Brain microvascular endothelial cell (primary cell): ENCODE results near the gene NR2F2.

Experiments used
- DNase-seq: peaks from one replicate; pipeline ENCODE4 v3.0.0-alpha.2; 2020
- H3K27ac ChIP-seq: fragments of 250-450 bp; sonication (Bioruptor Pico); 2 replicates; pipeline ENCODE4 v1.5.1; 2020; ENCODE audit warnings: mild to moderate bottlenecking, moderate library complexity
- H3K27me3 ChIP-seq: fragments of 250-450 bp; sonication (Bioruptor Pico); replicated peaks from 2 replicates; pipeline ENCODE4 v1.5.1; 2020; ENCODE audit warnings: mild to moderate bottlenecking
- H3K36me3 ChIP-seq: fragments of 250-450 bp; sonication (Bioruptor Pico); replicated peaks from 2 replicates; pipeline ENCODE4 v1.5.1; 2020; ENCODE audit warnings: mild to moderate bottlenecking
- H3K4me3 ChIP-seq: 2 replicates; pipeline ENCODE4 v1.5.1; 2011; ENCODE audit warnings: low read depth, mild to moderate bottlenecking, control low read depth, low read length, moderate library complexity
- in situ Hi-C: cut with HindIII; loops from 2 replicates; pipeline ENCODE4 v1.10.0; 2017; ENCODE audit warnings: low sequenced_read_pairs, low pct_ligation_motif_present
- TF ChIP-seq, protein P1 (sequence below): IDR thresholded peaks from 2 replicates; pipeline ENCODE4 v1.5.1; 2011; ENCODE audit warnings: low read depth, mild to moderate bottlenecking, moderate library complexity, low read length, control low read depth, inconsistent platforms; ENCODE audit errors: missing control alignments

The NR2F2 gene

DNA sequence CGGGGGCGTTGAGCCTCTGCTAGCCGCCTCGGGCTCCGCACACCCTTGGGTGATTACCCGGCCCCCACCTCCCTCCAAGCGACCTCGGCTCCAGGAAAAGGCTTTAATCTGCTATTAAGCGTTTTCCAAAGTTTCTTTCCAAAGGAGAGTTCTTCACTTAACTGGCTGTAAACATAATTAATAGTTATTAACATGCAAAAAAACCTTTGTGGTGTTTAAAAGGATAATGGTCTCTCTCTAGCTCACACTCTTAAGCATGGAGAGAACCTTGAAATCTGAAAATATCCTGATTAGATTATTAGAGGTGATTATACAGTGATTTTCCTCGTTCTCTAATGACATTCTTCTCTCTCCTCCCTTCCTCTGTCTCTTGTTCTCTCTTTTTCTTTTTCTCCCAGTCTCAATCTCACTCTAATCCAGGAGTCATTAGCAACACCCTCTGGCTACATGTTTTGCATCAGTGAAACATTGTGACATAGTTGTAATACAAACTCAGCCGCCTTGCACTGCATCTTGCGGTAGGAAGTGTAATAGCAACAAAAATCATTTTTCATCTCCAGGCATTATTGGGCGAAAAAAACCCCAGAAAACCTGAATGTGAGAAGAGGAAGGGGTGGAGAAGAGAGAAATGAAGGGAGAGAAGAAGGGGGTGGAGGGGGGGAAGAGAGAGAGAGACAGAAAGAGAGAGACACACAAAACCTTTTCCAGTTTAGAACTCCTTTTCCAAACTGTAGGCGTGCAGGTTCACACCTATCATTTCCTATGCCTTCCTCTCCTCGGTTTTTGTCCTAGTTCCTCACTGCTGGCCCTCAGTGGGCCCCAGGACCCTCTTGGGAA lies 24.4 kb downstream of the NR2F2 start:
- H3K4me3 ChIP-seq: peak overlapping the region; percentile 68
- peaks cover 5% of the 10 kb centered on the region for H3K36me3 ChIP-seq
- no peaks in the 10 kb centered on the region for H3K27me3 ChIP-seq
- TF ChIP-seq, protein P1, sequence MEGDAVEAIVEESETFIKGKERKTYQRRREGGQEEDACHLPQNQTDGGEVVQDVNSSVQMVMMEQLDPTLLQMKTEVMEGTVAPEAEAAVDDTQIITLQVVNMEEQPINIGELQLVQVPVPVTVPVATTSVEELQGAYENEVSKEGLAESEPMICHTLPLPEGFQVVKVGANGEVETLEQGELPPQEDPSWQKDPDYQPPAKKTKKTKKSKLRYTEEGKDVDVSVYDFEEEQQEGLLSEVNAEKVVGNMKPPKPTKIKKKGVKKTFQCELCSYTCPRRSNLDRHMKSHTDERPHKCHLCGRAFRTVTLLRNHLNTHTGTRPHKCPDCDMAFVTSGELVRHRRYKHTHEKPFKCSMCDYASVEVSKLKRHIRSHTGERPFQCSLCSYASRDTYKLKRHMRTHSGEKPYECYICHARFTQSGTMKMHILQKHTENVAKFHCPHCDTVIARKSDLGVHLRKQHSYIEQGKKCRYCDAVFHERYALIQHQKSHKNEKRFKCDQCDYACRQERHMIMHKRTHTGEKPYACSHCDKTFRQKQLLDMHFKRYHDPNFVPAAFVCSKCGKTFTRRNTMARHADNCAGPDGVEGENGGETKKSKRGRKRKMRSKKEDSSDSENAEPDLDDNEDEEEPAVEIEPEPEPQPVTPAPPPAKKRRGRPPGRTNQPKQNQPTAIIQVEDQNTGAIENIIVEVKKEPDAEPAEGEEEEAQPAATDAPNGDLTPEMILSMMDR: peak; percentile 56
- peak; percentile 79 for DNase-seq
- peak overlapping the region; percentile 77 for H3K27ac ChIP-seq
- in situ Hi-C loops: no loop called here

DNA sequence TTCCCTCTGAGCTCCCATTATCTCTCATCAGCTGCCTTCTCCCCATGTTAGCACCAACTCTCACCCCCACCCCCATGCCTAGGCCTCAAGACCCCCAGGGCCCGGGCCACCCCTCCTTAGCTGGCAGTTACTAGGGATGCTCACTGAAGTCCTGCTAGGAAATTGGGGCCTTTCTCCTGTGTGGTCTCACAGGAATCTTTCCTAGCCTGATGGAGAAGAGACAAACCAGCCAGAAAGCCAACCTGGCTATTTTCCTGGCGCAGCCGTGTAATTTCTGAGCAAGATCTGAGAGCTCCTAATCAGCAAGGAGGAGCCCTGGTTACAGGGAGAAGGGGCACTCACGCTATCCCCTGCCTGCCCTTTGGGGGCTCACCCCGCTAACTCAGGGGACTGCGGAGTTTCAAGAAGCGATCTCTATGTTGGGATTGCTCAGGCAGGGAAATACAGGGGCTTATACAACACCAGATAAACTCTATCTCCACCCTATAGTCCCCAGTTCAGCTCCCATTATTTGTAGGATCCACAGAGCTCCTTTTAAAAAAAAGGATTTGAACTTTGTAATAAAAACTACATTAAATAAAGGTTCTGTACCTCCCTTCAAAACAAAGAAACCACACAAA lies 25.2 kb downstream of the NR2F2 start:
- no peaks in the 10 kb centered on the region for H3K27me3 ChIP-seq
- peak overlapping the region; percentile 5 for H3K4me3 ChIP-seq
- no peak for DNase-seq
- H3K36me3 ChIP-seq: peaks cover 5% of the 10 kb centered on the region
- TF ChIP-seq, protein P1: no peak
- no peak overlapping the region for H3K27ac ChIP-seq
- in situ Hi-C loops: no loop called here

DNA sequence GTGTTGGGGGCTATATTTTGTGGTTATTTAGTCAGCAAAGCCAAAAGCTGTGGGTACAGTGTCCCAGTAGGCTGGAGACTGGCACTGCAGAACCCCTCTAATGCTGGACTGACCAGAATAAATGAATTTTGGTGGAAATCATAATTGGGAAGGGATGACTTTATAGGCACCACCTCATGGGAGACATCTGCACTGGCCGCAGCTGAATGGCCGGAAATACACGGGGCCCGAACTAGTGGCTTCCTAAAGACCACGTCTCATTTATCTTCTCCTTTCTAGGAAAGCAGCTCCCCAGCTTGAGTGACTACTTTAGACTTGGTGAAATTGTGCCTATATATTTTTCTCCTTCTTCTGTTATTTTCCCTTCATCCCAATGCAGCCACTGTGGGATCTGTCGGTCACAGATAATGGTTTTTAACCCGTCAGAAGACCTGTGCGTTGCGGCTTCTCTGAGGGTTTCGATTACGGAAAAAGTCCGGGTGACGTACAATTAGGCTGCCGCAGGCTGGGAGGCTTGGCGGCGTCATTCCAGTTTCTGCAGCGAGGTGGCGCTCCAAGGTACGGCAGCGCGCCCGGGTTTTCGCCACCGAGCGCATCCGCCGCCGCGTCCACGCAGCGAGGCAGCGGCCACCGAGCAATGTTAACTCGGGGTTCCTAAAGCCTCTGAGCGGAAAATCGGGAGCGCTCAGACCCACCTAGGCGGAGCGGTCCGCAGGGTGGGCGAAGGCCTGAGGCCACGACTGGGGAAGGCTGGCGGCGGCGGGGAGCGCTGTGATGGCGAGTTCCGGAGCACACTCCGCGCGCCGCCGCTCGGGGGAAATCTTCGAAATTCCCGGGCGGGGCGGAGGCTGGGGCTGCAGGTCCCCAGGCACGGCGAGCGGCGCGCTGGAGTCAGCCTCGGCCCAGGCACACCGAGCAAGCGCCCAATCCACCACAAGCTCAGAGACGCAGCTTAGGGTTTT lies 26.3 kb downstream of the NR2F2 start:
- peak overlapping the region; percentile 62 for H3K27ac ChIP-seq
- DNase-seq: peak; percentile 85
- H3K36me3 ChIP-seq: peaks cover 5% of the 10 kb centered on the region
- in situ Hi-C loops: no loop called here
- peak overlapping the region; percentile 69 for H3K4me3 ChIP-seq
- no peaks in the 10 kb centered on the region for H3K27me3 ChIP-seq
- TF ChIP-seq, protein P1: peak; percentile 87

DNA sequence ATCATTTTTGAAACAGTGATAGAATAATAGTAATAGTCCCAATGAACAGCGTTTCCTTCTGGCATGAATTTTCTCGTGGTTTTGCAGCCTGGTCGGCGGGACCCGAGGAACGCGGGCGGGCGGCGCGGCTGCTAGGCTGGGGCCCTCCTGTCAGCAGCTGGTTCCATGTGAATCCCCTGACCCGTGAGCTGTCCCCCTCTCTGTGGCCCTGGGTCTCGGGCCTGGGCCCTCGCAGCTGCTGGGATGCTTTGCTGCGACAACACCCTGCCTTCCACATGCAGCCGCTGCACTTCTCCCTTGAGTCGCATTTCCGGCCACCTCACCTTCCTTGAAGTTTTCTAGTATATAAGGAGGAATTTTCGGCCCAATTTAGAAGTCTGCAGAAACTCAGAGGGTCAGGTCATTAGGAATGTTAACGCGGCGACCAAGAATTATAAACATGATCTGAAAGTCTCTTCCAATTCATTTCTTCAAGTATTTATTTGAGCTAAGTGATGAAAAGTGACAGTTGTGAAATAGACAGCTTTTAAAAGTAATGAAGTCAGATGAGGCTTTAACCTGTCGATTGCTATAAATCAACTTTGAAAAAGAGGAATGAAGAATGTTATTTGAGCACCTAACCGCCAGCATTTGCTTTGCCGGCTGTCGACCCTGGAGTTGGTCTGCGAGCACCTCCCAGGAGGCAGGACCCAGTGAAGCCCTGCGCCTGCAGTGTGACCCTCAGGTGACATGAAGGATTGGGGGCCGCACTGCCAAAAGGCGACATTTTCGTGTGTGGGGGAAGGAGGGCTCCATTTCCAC lies 27.7 kb downstream of the NR2F2 start:
- no peak for DNase-seq
- peak overlapping the region; percentile 62 for H3K27ac ChIP-seq
- H3K4me3 ChIP-seq: peak overlapping the region; percentile 69
- no peaks in the 10 kb centered on the region for H3K36me3 ChIP-seq
- H3K27me3 ChIP-seq: no peaks in the 10 kb centered on the region
- in situ Hi-C loops: no loop called here
- TF ChIP-seq, protein P1: no peak
